Mesothelial cell of epicardium (in vitro differentiated cells): ENCODE measurements around the gene ELOVL2. TPM values are rescaled to one million over a fixed set of nuclear protein-coding genes. Genes with fewer than 3 reads are reported as not detected.

Experiments used
- DNase-seq, 2 experiments: peaks; one replicate each; pipeline ENCODE4 v3.0.0; 2021; ENCODE audit warnings: low spot score in 2 of 2; ENCODE audit not compliant: unreplicated experiment in 2 of 2
- H3K27ac Mint-ChIP-seq: 2 replicates; pipeline ENCODE4 v1.8.0; 2021; ENCODE audit warnings: mixed read lengths
- H3K27me3 Mint-ChIP-seq: 2 replicates; pipeline ENCODE4 v1.8.0; 2021; ENCODE audit warnings: low read depth, mixed read lengths
- H3K36me3 Mint-ChIP-seq: 2 replicates; pipeline ENCODE4 v1.8.0; 2021; ENCODE audit warnings: mixed read lengths
- H3K4me1 Mint-ChIP-seq: 2 replicates; pipeline ENCODE4 v1.8.0; 2021; ENCODE audit warnings: mixed read lengths
- H3K4me3 Mint-ChIP-seq: 2 replicates; pipeline ENCODE4 v1.8.0; 2021; ENCODE audit warnings: mild to moderate bottlenecking, moderate library complexity, mixed read lengths
- H3K9me3 Mint-ChIP-seq: 2 replicates; pipeline ENCODE4 v1.8.0; 2021; ENCODE audit warnings: mixed read lengths
- total RNA-seq: library from RNA; stranded (reverse); gene quantifications from 3 replicates; pipeline ENCODE4 v1.2.1, GENCODE V29; 2021
- TF ChIP-seq, protein P1 (sequence below): fragments of 200-600 bp; sonication (generic); IDR thresholded peaks from one replicate; pipeline ENCODE4 v1.5.0; 2021; ENCODE audit warnings: antibody characterized with exemption; ENCODE audit not compliant: unreplicated experiment

The ELOVL2 gene
- total RNA-seq, 1 donor from 2014 or later = 1.6 TPM

DNA sequence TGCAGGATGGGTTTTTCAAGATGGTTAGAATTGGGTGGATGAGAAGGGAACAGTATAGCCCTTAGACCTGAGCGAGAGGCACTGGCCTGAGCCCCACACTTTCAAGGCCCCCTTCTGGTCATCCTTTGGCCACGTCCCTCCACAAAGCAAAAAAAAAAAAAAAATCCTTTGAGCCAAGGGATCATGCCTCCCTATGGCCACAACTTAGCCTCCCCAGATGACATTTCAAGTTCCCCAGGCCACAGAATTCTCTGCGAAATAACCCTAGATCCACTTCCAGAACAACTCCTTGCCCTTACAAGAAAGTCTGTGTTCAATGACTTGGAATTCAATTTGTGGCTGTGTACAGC lies 30.4 kb downstream of the ELOVL2 start:
- no peak for DNase-seq
- TF ChIP-seq, protein P1, sequence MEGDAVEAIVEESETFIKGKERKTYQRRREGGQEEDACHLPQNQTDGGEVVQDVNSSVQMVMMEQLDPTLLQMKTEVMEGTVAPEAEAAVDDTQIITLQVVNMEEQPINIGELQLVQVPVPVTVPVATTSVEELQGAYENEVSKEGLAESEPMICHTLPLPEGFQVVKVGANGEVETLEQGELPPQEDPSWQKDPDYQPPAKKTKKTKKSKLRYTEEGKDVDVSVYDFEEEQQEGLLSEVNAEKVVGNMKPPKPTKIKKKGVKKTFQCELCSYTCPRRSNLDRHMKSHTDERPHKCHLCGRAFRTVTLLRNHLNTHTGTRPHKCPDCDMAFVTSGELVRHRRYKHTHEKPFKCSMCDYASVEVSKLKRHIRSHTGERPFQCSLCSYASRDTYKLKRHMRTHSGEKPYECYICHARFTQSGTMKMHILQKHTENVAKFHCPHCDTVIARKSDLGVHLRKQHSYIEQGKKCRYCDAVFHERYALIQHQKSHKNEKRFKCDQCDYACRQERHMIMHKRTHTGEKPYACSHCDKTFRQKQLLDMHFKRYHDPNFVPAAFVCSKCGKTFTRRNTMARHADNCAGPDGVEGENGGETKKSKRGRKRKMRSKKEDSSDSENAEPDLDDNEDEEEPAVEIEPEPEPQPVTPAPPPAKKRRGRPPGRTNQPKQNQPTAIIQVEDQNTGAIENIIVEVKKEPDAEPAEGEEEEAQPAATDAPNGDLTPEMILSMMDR = no peak
- H3K4me1 Mint-ChIP-seq = peaks cover 19% of the 10 kb centered on the region

DNA sequence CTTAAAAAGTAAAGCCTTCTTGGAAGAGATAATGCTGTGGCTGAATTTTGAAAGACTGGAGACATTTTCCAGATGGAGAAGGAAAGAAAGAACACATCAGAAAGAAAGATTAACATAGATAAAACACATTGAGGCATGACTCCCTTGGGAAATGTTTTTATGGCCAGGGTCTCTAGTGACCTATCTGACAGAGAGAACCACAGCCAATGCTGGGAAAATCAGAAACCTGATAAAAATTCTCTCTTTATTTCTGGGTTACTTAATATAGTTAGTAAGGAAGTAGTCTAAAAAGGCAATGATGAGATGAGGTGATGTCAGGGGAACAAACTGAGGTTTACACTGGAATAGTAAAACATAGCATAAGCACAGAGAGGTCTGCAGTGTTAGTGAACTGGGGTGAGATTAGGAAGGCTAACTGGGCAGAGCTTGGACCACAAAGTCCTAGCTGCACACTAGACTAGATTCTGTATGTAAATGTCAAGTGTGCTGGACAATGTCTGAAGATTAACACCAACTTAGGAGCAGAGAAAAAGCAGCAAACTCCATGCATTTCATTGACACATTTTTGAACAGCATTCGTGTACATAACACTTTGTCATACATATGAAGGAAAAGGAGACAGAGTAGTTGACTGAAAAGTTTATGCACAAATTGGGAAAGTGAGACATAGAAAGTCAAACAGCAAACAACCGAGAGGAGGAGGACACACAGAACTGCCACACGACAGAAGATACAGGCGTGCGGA lies 31.0 kb downstream of the ELOVL2 start:
- H3K9me3 Mint-ChIP-seq = no peaks in the 10 kb centered on the region

More for the DNA sequence above, 30.4 kb downstream of the ELOVL2 start:
- H3K27me3 Mint-ChIP-seq = no peaks in the 10 kb centered on the region
- H3K4me3 Mint-ChIP-seq = no peak overlapping the region
- H3K36me3 Mint-ChIP-seq = no peaks in the 10 kb centered on the region
- no peak overlapping the region for H3K27ac Mint-ChIP-seq
- H3K9me3 Mint-ChIP-seq = no peaks in the 10 kb centered on the region

DNA sequence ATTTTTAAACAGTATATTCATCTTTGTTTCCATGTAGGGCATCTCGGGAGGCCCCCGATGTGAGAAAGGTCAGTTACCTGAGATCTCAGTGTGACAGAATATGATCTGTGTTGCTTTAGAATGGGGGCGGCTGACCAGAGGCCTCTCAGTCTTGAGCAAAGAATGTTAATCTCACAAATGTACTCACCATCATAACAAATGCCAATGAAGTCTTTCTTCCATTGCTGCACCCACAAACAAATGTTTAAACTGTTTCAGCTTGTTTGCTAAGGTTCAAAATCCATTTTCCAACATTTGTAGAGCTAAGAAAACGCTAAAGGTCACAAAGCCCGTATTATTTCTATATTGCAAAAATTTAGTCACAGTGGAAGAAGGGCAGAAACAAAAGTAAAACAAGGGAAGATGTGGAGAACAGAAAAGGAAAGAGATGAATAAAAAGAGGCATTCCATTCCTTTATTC lies 31.8 kb downstream of the ELOVL2 start:
- TF ChIP-seq, protein P1 = no peak
- H3K27ac Mint-ChIP-seq = no peak overlapping the region
- H3K27me3 Mint-ChIP-seq = no peaks in the 10 kb centered on the region
- H3K4me1 Mint-ChIP-seq = peaks cover 31% of the 10 kb centered on the region
- no peak for DNase-seq
- H3K36me3 Mint-ChIP-seq = no peaks in the 10 kb centered on the region
- H3K9me3 Mint-ChIP-seq = no peaks in the 10 kb centered on the region
- H3K4me3 Mint-ChIP-seq = no peak overlapping the region

More for the DNA sequence above, 31.0 kb downstream of the ELOVL2 start:
- Mint-ChIP-seq H3K4me3 (no peak overlapping the region), H3K4me1 (peaks cover 25% of the 10 kb centered on the region), H3K36me3 (no peaks in the 10 kb centered on the region), H3K27ac (peak overlapping the region; percentile 0), H3K27me3 (no peaks in the 10 kb centered on the region)
- TF ChIP-seq, protein P1 = no peak
- no peak for DNase-seq

DNA sequence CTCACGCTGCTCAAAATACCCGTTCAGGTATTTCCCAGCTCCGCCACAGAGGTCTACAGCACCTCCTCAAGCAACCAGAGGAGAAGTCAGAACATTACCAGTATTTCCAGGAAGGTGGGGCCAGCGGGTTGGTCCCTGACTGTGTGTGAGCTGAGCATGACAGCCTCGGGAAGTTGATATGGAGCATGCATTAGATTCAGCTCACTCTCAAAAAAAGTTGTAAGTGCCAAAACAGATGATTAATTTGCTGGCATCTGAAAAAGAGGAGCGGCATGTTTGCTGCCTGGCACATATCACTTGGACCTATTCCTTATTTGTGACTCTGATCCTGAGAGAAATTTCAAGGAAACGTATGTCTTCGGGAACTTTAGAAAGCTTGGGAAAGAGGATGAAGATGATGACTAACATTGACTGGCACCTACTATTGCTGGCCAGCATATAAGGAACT lies 32.3 kb downstream of the ELOVL2 start:
- H3K9me3 Mint-ChIP-seq = no peaks in the 10 kb centered on the region
- H3K4me1 Mint-ChIP-seq = peaks cover 31% of the 10 kb centered on the region
- H3K27ac Mint-ChIP-seq = peak overlapping the region; percentile 50
- no peak overlapping the region for H3K4me3 Mint-ChIP-seq
- no peaks in the 10 kb centered on the region for H3K36me3 Mint-ChIP-seq
- no peaks in the 10 kb centered on the region for H3K27me3 Mint-ChIP-seq
- TF ChIP-seq, protein P1 = no peak
- DNase-seq = no peak

DNA sequence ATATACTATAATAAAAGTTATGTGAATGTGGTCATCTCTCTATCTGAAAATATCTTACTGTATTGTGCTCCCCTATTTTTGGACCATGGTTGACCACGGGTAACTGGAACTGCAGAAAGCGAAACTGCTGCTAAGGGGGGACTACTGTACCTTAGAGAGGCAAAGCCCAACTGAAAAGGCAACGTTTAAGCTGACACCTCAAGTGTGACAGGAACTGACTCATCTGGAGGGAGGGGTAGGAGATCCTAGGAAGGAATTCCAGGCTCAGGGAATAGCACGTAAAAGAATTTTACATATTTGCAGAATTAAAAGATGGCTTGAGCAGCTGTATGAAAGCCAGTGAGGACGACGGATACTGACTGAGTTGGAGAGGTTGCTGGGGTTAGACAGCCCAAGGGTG lies 34.8 kb downstream of the ELOVL2 start:
- no peak overlapping the region for H3K4me3 Mint-ChIP-seq
- H3K36me3 Mint-ChIP-seq = no peaks in the 10 kb centered on the region
- H3K27ac Mint-ChIP-seq = no peak overlapping the region
- no peak for DNase-seq
- no peaks in the 10 kb centered on the region for H3K27me3 Mint-ChIP-seq
- H3K4me1 Mint-ChIP-seq = peaks cover 31% of the 10 kb centered on the region
- H3K9me3 Mint-ChIP-seq = no peaks in the 10 kb centered on the region
- TF ChIP-seq, protein P1 = no peak
